Stimulated activated CD8-positive, alpha-beta memory T cell treated with anti-CD3 and anti-CD28 coated beads, Interleukin-15, amount 100 ng/mL, for 1 hour (primary cell): ENCODE data around the gene GNB1.

ENCODE experiments used
- DNase-seq: peaks from one replicate; pipeline ENCODE4 v3.0.0-alpha.2; 2020; ENCODE audit warnings: low read depth

Gene GNB1

GRCh38 chr1:1781526-1781903 lies 109.4 kb downstream of the GNB1 start:
- no peak for DNase-seq

- DNase-seq = no peak
Measured at GRCh38 chr1:1780598-1781525, 110.0 kb downstream of the GNB1 start.

GRCh38 chr1:1779691-1780597 lies 110.9 kb downstream of the GNB1 start:
- DNase-seq = peak; percentile 24

GRCh38 chr1:1779320-1779675 lies 111.6 kb downstream of the GNB1 start:
- DNase-seq = no peak

GRCh38 chr1:1778663-1779319 lies 112.1 kb downstream of the GNB1 start:
- peak; percentile 49 for DNase-seq

GRCh38 chr1:1777950-1778662 lies 112.8 kb downstream of the GNB1 start, which contains the start of gene NADK:
Gene NADK, minus strand, starts transcription at chr1:1778470. Its CDS starts 13,064 bp downstream, at chr1:1765406.
- DNase-seq = peak; percentile 41

- no peak for DNase-seq
Measured at GRCh38 chr1:1777583-1777899, 113.3 kb downstream of the GNB1 start.

GRCh38 chr1:1776672-1777582 lies 114.0 kb downstream of the GNB1 start:
- DNase-seq = no peak

- DNase-seq = no peak
Measured at GRCh38 chr1:1775327-1776226, 115.3 kb downstream of the GNB1 start.

GRCh38 chr1:1773874-1774273 lies 117.0 kb downstream of the GNB1 start:
- no peak for DNase-seq

- no peak for DNase-seq
Measured at GRCh38 chr1:1771096-1771495, 119.8 kb downstream of the GNB1 start.

GRCh38 chr1:1770102-1770501 lies 120.8 kb downstream of the GNB1 start:
- no peak for DNase-seq

GRCh38 chr1:1768249-1768992 lies 122.5 kb downstream of the GNB1 start:
- no peak for DNase-seq

GRCh38 chr1:1764876-1765470 lies 125.9 kb downstream of the GNB1 start:
- DNase-seq = no peak

GRCh38 chr1:1763657-1764621 lies 126.9 kb downstream of the GNB1 start:
- DNase-seq = no peak

- no peak for DNase-seq
Measured at GRCh38 chr1:1761504-1762376, 129.1 kb downstream of the GNB1 start.
